Left lobe of liver (tissue), 2 donors: ENCODE results near the gene DKK2. TPM values are rescaled to one million over a fixed set of nuclear protein-coding genes. Genes with fewer than 3 reads are reported as not detected.
A peak's percentile ranks its signal among the peaks of the same experiment; 100 is the strongest.

Source experiments
- ATAC-seq: fragments of 200-7000 bp; cut with Tn5 transposase; one replicate; pipeline ENCODE4 v1.9.1; 2020; ENCODE audit warnings: mild to moderate bottlenecking, moderate library complexity
- DNase-seq: peaks from one replicate; pipeline ENCODE4 v3.0.0-alpha.2; 2020; ENCODE audit warnings: low spot score
- total RNA-seq: library from RNA; stranded (reverse); gene quantifications from one replicate; pipeline ENCODE4 v1.2.1, GENCODE V29; 2021
- donor health status: DM: no; HTN: no; CAD: no; lungs with moderate emphysema.
- donor health status: DM: no; HTN: yes; CAD: no.

The DKK2 gene
- total RNA-seq: not detected

DNA sequence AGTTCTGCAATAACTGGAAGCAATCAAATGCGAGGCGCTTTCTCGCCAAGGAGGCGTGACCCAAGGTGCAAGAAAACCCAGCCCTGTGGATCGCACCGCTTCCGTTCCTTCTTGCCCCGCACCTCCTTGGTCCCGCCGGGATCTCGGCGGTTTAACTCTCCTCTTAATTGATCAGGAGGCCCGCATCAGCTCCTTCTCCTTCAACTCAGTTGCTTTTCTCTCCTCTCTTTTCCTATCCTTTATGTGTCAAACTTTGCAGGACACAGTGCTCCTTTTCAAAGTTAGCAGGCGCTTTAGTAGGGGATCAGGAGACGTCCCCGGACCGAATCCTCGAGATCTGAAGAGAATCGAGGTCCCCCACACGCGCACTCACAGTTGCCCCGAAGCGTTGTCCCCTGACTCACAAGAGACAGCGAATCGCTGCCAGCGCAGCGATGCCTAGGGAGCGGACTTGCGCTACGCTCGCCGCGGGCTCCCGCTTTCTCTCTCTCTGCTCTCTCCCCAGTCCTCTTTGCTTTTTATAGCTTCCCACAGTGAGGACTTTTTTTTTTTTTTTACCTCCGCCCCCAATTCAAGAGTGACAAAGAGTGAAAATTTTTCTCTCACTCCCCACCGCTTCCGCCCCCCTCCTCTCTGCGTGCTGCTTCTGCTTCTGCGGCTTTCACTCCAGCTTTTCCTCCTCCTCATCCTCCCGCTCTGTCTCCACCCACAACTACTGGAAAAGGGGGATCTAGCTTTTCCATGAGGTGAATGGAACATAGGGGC lies at the start of gene DKK2:
Gene DKK2 (minus strand): TSS at position 495 of the 765 bp plus-strand sequence. CDS start 722 bp downstream, outside the sequence.
- no peak for DNase-seq
- no peak for ATAC-seq

- ATAC-seq: no peak
- DNase-seq: no peak
These were observed 41.1 kb upstream of the DKK2 start for GRCh38 chr4:107077192-107077591.

GRCh38 chr4:107072836-107073736 lies 37.0 kb upstream of the DKK2 start:
- DNase-seq: no peak
- no peak for ATAC-seq

GRCh38 chr4:107071108-107071507 lies 35.0 kb upstream of the DKK2 start:
- ATAC-seq: no peak

GRCh38 chr4:107069049-107069448 lies 32.9 kb upstream of the DKK2 start:
- DNase-seq (no peak), ATAC-seq (no peak)

More at GRCh38 chr4:107071108-107071507, 35.0 kb upstream of the DKK2 start:
- no peak for DNase-seq

DNA sequence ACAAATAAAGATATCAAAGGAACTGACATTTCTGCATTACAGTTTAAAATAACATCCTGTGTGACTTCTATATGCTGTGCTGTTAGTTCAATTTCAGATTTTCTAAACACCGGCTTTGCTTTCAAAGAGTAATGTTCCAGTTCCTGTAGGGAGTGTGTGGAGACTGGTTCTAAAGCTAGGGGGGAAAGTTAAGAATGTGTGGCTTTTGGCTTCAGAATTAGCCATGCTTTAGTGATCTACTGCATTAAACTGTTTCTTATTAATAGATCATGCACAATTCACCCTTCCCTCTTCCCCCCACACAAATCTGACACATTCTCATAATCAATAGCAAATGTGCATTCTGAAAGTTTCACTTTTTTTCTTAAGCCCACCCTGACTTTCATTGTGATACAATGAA lies 32.0 kb upstream of the DKK2 start:
- no peak for DNase-seq

GRCh38 chr4:107066621-107067020 lies 30.5 kb upstream of the DKK2 start:
- DNase-seq: no peak
- ATAC-seq: no peak

More for the DNA sequence above, 32.0 kb upstream of the DKK2 start:
- no peak for ATAC-seq

GRCh38 chr4:107065201-107065600 lies 29.1 kb upstream of the DKK2 start:
- DNase-seq (no peak), ATAC-seq (no peak)

DNA sequence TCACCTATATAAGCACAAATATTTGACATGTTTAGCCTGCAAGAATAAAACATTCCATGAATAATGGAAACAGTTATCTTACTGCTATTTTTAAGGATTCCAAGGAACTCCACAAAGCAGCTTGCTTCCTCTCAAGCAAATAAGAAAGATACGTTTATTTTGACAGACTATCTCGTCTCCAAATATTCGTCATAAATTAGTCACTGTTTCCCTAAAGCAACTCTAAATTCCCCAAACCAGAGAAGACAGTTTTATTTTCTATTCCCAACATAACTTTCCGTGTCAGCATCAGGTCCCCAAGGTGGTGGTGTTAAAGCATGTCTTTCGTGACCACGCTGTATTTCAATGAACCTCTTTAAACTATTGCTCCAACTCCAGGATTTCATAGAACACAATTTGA lies 24.3 kb upstream of the DKK2 start:
- ATAC-seq (no peak), DNase-seq (no peak)

- DNase-seq: no peak
These were observed 22.7 kb upstream of the DKK2 start for GRCh38 chr4:107058828-107059227.

DNA sequence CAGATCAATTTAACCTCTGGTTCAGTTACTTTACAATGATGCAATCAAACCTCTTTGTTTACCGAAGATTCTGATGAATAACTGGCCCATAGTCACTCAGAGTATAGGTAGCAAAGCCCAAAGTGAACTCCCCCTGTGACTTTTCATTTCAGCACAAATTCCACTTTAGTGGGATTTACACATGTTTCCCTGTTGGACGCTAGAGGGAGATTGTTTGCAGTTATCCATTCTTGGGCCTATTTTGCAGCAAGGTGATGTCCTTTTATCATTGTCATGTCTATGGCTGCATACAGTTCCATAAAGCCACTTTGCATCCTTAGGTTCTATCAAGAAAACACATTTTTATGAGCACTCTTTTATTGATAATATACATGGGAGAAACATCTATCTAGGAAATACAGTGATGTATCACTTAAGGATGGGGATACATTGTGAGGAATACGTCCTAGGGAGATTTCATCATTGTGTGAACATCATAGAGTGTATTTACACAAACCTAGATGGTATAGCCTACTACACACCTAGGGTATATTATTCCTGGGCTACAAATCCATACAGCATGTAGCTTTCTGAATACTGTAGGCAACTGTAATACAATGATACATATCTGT lies 14.5 kb upstream of the DKK2 start:
- no peak for DNase-seq
- peak; percentile 85 for ATAC-seq

More at GRCh38 chr4:107058828-107059227, 22.7 kb upstream of the DKK2 start:
- ATAC-seq: no peak

DNA sequence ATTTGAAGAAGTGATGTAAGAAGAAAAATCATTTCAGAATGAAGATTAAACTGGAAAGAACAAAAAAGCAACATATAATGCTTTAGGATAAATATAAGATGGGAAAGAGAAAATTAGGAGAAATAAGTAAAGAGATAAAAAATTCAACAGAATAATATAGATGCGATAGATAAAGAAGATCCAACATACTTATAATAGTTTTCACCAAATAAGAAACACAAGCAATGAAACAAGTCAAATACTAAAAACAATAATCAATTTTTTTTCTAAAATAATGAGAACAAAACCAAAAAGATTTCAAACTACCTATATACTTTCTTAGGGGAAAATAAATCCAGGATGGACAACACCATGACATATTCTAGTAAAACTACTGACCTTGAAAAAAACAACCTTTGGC lies 10.1 kb upstream of the DKK2 start:
- DNase-seq (no peak), ATAC-seq (no peak)

DNA sequence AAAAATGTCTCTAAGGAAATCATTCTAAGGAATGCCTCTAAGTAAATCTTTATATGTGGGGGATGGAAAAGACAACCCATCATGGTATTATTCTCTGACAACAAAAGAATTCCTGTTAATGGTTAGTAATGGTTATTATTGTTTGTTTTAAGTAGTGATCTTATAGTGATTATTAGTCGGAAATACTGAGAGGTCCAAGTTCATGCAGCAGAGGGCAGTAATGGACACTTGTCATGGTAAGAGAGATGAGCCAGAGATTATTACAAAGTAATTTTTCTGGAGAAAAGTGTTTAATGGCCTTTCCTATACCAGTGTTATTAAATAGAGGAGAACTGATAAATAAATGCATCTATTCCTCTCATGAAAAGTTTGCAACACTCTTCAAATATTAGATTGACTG lies 8.1 kb upstream of the DKK2 start:
- DNase-seq (no peak), ATAC-seq (peak; percentile 30)

DNA sequence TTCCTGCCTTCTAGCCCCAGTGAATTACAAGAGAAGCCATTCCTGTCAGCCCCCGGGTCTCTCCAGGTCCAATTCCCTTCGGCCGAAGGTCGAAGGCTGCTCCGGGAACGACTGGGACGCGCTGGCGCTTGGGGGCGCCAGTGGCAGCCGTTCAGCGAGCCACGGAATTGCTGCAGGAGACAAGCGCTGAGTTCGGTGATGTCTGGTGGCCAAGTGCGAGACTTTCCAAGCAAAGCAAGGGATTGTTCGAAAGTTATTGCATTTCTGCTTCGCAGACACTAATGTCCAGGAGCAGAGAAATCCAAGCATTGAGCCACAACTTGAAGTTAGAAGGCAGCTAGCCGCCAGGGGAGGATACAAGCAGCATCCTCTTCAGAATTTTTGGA lies 1.1 kb upstream of the DKK2 start:
- ATAC-seq (peak; percentile 53), DNase-seq (no peak)

- ATAC-seq (no peak), DNase-seq (no peak)
These were observed 578 bp upstream of the DKK2 start for GRCh38 chr4:107036584-107037198.

GRCh38 chr4:107034996-107035818 lies 906 bp downstream of the DKK2 start:
- ATAC-seq (no peak), DNase-seq (peak; percentile 43)

- DNase-seq (no peak), ATAC-seq (no peak)
These were observed 1.8 kb downstream of the DKK2 start for GRCh38 chr4:107034091-107034995.

- ATAC-seq (no peak), DNase-seq (no peak)
These were observed 8.7 kb downstream of the DKK2 start for GRCh38 chr4:107027379-107027778.

DNA sequence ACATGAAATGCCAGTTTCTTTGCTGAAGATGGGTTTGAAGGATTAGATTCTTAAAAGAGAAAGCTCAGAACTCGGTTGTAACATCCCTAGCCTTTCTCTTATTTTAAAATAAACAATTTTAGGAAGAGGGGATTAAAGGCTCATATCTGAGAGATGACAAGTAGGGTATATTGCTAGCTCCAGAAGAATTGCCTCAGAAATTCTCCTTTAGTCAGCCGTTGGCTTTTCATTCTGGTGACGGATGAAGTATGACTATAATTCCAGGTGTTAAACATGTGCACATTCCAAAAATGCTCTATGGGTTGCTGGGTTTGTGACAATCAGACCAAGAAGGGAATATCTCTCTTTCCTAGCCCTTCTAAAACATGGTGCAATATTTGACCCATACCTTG lies 17.8 kb downstream of the DKK2 start:
- ATAC-seq: no peak
- no peak for DNase-seq
